Uterus (tissue), 4 donors: ENCODE results near the gene GSN. TPM values are rescaled to one million over a fixed set of nuclear protein-coding genes. Genes with fewer than 3 reads are reported as not detected.

Source experiments
- DNase-seq, 2 donors: peaks; one replicate each; pipeline ENCODE4 v3.0.0-alpha.2; 2019 to 2020
- H3K27ac ChIP-seq, 2 donors: fragments of 200-600 bp; sonication (generic); 1 replicate in 1 of 2; 2 replicates in 1 of 2; pipeline ENCODE4 v1.5.1; 2016 to 2018
- H3K27me3 ChIP-seq, 2 donors: fragments of 200-600 bp; sonication (generic); one replicate each; pipeline ENCODE4 v1.5.1; 2018 to 2019; ENCODE audit warnings: control low read depth in 1 of 2
- H3K36me3 ChIP-seq, 2 donors: fragments of 200-600 bp; sonication (generic); one replicate each; pipeline ENCODE4 v1.5.1; 2019; ENCODE audit warnings: control low read depth in 1 of 2
- H3K4me1 ChIP-seq, 2 donors: fragments of 200-600 bp; sonication (generic); one replicate each; pipeline ENCODE4 v1.5.1; 2018 to 2019; ENCODE audit warnings: control low read depth in 1 of 2
- H3K4me3 ChIP-seq, 2 donors: fragments of 200-600 bp; sonication (generic); 1 replicate in 1 of 2; 2 replicates in 1 of 2; pipeline ENCODE4 v1.5.1; 2018 to 2019; ENCODE audit warnings: mild to moderate bottlenecking in 1 of 2
- H3K9me3 ChIP-seq, 2 donors: fragments of 200-600 bp; sonication (generic); one replicate each; pipeline ENCODE4 v1.5.1; 2019; ENCODE audit warnings: control low read depth in 1 of 2
- POLR2A ChIP-seq, 2 donors: fragments of 450-650 bp; IDR thresholded peaks; one replicate each; pipeline ENCODE4 v1.6.1; 2016; ENCODE audit warnings: antibody characterized with exemption in 2 of 2, mild to moderate bottlenecking in 1 of 2, moderate library complexity in 1 of 2
- intact Hi-C: fragments of 100-400 bp; cut with DNase I; formaldehyde crosslinking; loops from one replicate; pipeline ENCODE4 v1.15.1; 2023; ENCODE audit warnings: low total_unique reads
- total RNA-seq, 4 donors: library from RNA; depleted of rRNA in 3 of 4; stranded (reverse); fragments of >200 nt in 3 of 4; gene quantifications; one replicate each; pipeline versions ENCODE4 v1.1.0 to v1.2.4, GENCODE V29; 2014 to 2023
- TF ChIP-seq, protein P1 (sequence below), 4 experiments: fragments of 200-600 bp in 2 of 4; fragments of 450-650 bp in 2 of 4; sonication (generic) in 2 of 4; IDR thresholded peaks; one replicate each; pipeline ENCODE4 v1.5.1; 2016 to 2019; ENCODE audit warnings: antibody characterized with exemption in 4 of 4, mild to moderate bottlenecking in 2 of 4, moderate library complexity in 1 of 4
- donor health status: DM: yes; HTN: yes; CAD: no.

The GSN gene
- total RNA-seq, 4 donors from 2014 or later = 567 to 1,619 (median 884) TPM

- peak in 1 of 2 donors; percentile 34 for TF ChIP-seq POLR2A (IDR thresholded peaks at IDR 0.05)
- TF ChIP-seq, protein P1, sequence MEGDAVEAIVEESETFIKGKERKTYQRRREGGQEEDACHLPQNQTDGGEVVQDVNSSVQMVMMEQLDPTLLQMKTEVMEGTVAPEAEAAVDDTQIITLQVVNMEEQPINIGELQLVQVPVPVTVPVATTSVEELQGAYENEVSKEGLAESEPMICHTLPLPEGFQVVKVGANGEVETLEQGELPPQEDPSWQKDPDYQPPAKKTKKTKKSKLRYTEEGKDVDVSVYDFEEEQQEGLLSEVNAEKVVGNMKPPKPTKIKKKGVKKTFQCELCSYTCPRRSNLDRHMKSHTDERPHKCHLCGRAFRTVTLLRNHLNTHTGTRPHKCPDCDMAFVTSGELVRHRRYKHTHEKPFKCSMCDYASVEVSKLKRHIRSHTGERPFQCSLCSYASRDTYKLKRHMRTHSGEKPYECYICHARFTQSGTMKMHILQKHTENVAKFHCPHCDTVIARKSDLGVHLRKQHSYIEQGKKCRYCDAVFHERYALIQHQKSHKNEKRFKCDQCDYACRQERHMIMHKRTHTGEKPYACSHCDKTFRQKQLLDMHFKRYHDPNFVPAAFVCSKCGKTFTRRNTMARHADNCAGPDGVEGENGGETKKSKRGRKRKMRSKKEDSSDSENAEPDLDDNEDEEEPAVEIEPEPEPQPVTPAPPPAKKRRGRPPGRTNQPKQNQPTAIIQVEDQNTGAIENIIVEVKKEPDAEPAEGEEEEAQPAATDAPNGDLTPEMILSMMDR (IDR thresholded peaks at IDR 0.05) = no peak
- H3K27me3 ChIP-seq = no peaks in the 10 kb centered on the region
- peaks cover 18 to 28% of the 10 kb centered on the region in 2 donors for H3K4me1 ChIP-seq
- H3K4me3 ChIP-seq = no peak overlapping the region
- no peaks in the 10 kb centered on the region for H3K9me3 ChIP-seq
- intact Hi-C loops = no loop called here
- H3K27ac ChIP-seq = peak overlapping the region; percentile 75 to 97
- DNase-seq = no peak
- H3K36me3 ChIP-seq = no peaks in the 10 kb centered on the region
These were observed 92.8 kb downstream of the GSN start for GRCh38 chr9:121360601-121361374.

GRCh38 chr9:121362813-121363621 is 95.1 kb downstream of the GSN start:
- Histone ChIP-seq H3K4me3 (no peak overlapping the region), H3K27me3 (no peaks in the 10 kb centered on the region), H3K36me3 (no peaks in the 10 kb centered on the region), H3K4me1 (peaks cover 18 to 28% of the 10 kb centered on the region in 2 donors), H3K9me3 (no peaks in the 10 kb centered on the region), H3K27ac (peak overlapping the region; percentile 75 to 97)
- no peak for DNase-seq
- intact Hi-C loops = no loop called here
- peak in 1 of 2 donors; percentile 19 for TF ChIP-seq POLR2A (IDR thresholded peaks at IDR 0.05)
- TF ChIP-seq, protein P1 (IDR thresholded peaks at IDR 0.05) = no peak

DNA sequence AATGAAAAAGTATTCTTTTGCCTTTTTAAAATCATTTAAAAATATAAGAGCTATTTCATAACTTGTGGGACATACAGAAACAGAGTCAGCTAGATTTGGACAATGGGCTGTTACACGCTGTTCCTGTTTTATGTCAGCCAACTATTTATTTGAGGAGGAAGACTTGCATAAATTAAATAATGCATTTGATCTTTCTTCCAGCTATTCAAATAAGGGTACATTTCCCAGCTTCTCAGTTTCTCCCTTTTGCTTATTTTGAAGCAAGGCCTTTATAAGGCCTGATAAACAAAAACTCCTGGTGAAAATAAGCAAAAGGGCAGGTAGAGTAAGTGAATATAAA is 95.6 kb downstream of the GSN start:
- H3K4me1 ChIP-seq = peaks cover 18 to 28% of the 10 kb centered on the region in 2 donors
- intact Hi-C loops = no loop called here

GRCh38 chr9:121364077-121364476 is 96.1 kb downstream of the GSN start:
- no peak overlapping the region for H3K4me3 ChIP-seq

More for the DNA sequence above, 95.6 kb downstream of the GSN start:
- Histone ChIP-seq H3K27ac (peak overlapping the region; percentile 75 to 97), H3K27me3 (no peaks in the 10 kb centered on the region), H3K4me3 (no peak overlapping the region), H3K9me3 (no peaks in the 10 kb centered on the region), H3K36me3 (no peaks in the 10 kb centered on the region)
- no peak for DNase-seq
- no peak for TF ChIP-seq POLR2A (IDR thresholded peaks at IDR 0.05)
- TF ChIP-seq, protein P1 (IDR thresholded peaks at IDR 0.05) = no peak

More at GRCh38 chr9:121364077-121364476, 96.1 kb downstream of the GSN start:
- DNase-seq = no peak
- H3K4me1 ChIP-seq = peaks cover 18 to 28% of the 10 kb centered on the region in 2 donors
- intact Hi-C loops = no loop called here
- no peaks in the 10 kb centered on the region for H3K27me3 ChIP-seq
- no peaks in the 10 kb centered on the region for H3K36me3 ChIP-seq
- H3K27ac ChIP-seq = peak overlapping the region; percentile 75 to 97
- H3K9me3 ChIP-seq = no peaks in the 10 kb centered on the region
- no peak for TF ChIP-seq POLR2A (IDR thresholded peaks at IDR 0.05)
- TF ChIP-seq, protein P1 (IDR thresholded peaks at IDR 0.05) = no peak
